H7 (cell line): Measurements from ENCODE around the gene ZNF24. TPM values are rescaled to one million over a fixed set of nuclear protein-coding genes. Genes with fewer than 3 reads are reported as not detected.
A peak's percentile ranks its signal among the peaks of the same experiment; 100 is the strongest.

ENCODE experiments used
- DNase-seq: peaks from one replicate; pipeline ENCODE4 v3.0.0; 2012
- H3K27me3 ChIP-seq: 2 replicates; pipeline ENCODE4 v1.6.0; 2011; ENCODE audit warnings: mild to moderate bottlenecking, low read length; ENCODE audit not compliant: control insufficient read depth, insufficient read depth
- H3K36me3 ChIP-seq: replicated peaks from 2 replicates; pipeline ENCODE4 v1.5.1; 2011; ENCODE audit warnings: low read length; ENCODE audit not compliant: control insufficient read depth, insufficient read depth
- H3K4me3 ChIP-seq: 2 replicates; pipeline ENCODE4 v1.5.1; 2011; ENCODE audit warnings: low read depth, mild to moderate bottlenecking, control low read depth, low read length, moderate library complexity; ENCODE audit not compliant: insufficient read depth
- total RNA-seq: library from RNA; depleted of rRNA; stranded (reverse); fragments of >200 nt; shearing (Covaris generic); gene quantifications from 2 replicates; pipeline ENCODE4 v1.2.3, GENCODE V29; 2014

ZNF24 gene
- total RNA-seq, 1 experiment from 2014 or later = 29.4 TPM

GRCh38 chr18:35374708-35375107 is 30.5 kb upstream of the ZNF24 start:
- Histone ChIP-seq H3K4me3 (no peak overlapping the region), H3K36me3 (no peaks in the 10 kb centered on the region), H3K27me3 (no peaks in the 10 kb centered on the region; the same call in 1 of the 2 replicates)
- DNase-seq = no peak

DNA sequence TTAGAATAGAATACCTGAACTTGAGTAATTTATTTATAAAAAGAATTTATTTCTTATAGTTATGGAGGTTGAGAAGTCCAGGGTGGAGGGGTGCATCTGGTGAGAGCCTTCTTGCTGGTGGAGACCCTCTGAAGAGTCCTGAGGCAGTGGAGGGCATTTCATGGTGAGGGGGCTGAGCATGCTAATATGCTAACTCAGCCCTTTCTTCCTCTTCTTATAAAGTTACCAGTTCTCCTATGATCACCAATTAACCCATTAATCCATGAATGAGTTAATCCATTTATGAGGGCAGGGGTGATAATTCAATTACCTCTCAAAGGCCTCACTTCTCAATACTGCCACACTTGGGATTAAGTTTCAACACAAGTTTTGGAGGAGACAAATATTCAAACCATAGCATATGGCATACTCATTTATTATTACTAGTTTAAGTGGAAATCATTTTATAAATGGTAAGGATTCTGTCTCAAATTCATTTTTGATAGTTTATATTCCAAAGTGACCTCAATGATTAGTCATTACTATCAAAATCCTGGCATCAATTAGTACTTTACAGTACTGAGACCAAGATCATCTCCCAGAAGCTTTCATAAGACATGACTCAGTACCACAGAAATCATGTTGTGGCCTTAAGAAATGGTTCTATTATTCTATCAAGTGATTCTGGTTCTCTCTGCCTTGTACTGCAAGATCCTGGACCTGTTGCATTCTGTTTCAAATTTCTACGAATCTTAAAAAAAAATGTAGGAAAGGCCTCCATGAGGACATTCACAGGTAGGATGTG is 27.4 kb upstream of the ZNF24 start:
- no peak for DNase-seq
- no peak overlapping the region for H3K4me3 ChIP-seq

DNA sequence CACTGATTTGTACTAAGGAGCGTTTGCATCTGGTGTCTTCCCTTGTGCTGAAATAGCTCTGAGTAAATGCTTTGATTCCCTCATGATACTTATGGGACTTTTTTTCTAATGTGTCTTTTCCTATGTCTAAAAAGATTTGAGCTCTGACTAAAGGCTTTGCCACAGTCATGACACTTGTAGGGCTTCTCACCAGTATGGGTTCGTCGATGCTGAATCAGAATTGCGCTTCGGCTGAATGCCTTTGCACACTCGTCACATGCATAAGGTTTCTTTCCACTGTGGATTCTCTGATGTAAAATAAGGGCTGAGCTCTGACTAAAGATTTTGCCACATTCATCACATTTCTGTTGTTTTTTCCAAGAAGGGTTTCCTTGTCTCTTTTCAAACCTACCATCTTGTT is 24.9 kb upstream of the ZNF24 start:
- no peak overlapping the region for H3K4me3 ChIP-seq
- no peaks in the 10 kb centered on the region for H3K36me3 ChIP-seq
- DNase-seq = no peak
- no peaks in the 10 kb centered on the region for H3K27me3 ChIP-seq

More for the DNA sequence above, 27.4 kb upstream of the ZNF24 start:
- Histone ChIP-seq H3K36me3 (no peaks in the 10 kb centered on the region), H3K27me3 (no peaks in the 10 kb centered on the region; the same call in 1 of the 2 replicates)

- Histone ChIP-seq H3K4me3 (no peak overlapping the region), H3K27me3 (no peaks in the 10 kb centered on the region), H3K36me3 (no peaks in the 10 kb centered on the region)
- DNase-seq = no peak
Measured at GRCh38 chr18:35368595-35368994, 24.4 kb upstream of the ZNF24 start.

- no peak overlapping the region for H3K4me3 ChIP-seq
Measured at GRCh38 chr18:35362531-35362930, 18.3 kb upstream of the ZNF24 start.

GRCh38 chr18:35361570-35362321 is 17.5 kb upstream of the ZNF24 start:
- Histone ChIP-seq H3K4me3 (no peak overlapping the region), H3K27me3 (no peaks in the 10 kb centered on the region), H3K36me3 (no peaks in the 10 kb centered on the region)
- no peak for DNase-seq

More at GRCh38 chr18:35362531-35362930, 18.3 kb upstream of the ZNF24 start:
- Histone ChIP-seq H3K36me3 (no peaks in the 10 kb centered on the region), H3K27me3 (no peaks in the 10 kb centered on the region)
- no peak for DNase-seq

GRCh38 chr18:35355140-35355618 is 11.0 kb upstream of the ZNF24 start:
- Histone ChIP-seq H3K36me3 (no peaks in the 10 kb centered on the region), H3K27me3 (no peaks in the 10 kb centered on the region), H3K4me3 (no peak overlapping the region)
- DNase-seq = peak; percentile 66

DNA sequence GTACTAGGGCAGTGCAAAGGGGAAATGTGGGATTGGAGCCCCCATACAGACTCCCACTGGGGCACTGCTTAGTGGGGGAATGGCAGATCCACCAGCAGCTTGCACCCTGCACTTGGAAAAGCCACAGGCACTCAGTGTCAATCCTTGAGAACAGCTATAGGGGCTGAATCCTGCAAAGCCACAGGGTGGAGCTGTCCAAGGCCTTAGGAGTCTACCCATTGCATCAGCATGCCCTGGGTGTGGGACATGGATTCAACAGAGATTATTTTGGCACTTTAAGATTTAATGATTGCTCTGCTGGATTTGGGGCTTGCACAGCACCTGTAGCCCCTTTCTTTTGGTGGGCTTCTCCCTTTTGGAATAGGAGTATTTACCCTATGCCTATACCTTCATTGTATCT is 8.6 kb upstream of the ZNF24 start:
- Histone ChIP-seq H3K36me3 (no peaks in the 10 kb centered on the region), H3K4me3 (no peak overlapping the region), H3K27me3 (no peaks in the 10 kb centered on the region)
- DNase-seq = no peak

DNA sequence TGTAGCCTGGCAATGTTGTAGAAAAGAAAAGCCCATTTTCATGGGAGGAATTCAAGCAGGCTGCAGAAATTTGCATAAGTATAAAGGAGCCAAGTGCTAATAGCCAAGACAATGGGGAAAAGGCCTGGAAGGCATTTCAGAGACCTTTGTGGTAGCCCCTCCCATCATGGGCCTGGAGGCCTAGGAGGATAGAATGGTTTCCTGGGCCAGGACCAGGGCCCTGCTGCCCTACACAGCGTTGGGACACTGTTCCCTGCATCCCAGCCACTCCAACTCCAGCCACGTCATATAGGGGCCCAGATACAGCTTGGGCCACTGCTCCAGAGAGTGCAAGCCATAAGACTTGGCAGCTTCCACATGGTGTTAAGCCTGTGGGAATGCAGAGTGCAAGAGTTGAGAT is 8.1 kb upstream of the ZNF24 start:
- Histone ChIP-seq H3K27me3 (no peaks in the 10 kb centered on the region), H3K4me3 (no peak overlapping the region), H3K36me3 (no peaks in the 10 kb centered on the region)
- no peak for DNase-seq

DNA sequence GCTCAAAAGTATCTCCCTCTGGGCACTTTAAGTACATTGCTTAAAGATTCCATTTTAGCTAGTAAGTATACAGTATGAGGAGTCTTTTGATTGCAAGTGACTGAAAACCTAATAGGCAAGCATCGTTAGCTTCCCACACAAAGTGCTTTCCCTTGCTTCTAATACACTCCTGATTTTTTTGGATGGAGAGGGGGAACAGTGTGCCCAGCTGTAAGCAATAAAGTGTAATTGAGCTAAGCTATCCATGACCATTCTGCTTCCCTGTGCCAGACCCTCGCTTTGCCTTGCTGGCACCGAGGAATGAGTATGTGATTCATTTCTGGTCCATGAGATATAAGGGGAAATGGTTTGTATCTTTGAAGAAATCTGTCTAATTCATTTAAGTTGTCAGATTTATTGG is 3.8 kb upstream of the ZNF24 start:
- H3K4me3 ChIP-seq = no peak overlapping the region
- no peak for DNase-seq

GRCh38 chr18:35345950-35346349 is 1.7 kb upstream of the ZNF24 start:
- Histone ChIP-seq H3K36me3 (no peaks in the 10 kb centered on the region), H3K27me3 (no peaks in the 10 kb centered on the region), H3K4me3 (no peak overlapping the region)
- DNase-seq = no peak

More for the DNA sequence above, 3.8 kb upstream of the ZNF24 start:
- Histone ChIP-seq H3K36me3 (no peaks in the 10 kb centered on the region), H3K27me3 (no peaks in the 10 kb centered on the region)

- peak; percentile 21 for DNase-seq
- H3K4me3 ChIP-seq = no peak overlapping the region
- H3K27me3 ChIP-seq = no peaks in the 10 kb centered on the region
- H3K36me3 ChIP-seq = no peaks in the 10 kb centered on the region
Measured at GRCh38 chr18:35345460-35345921, 1.3 kb upstream of the ZNF24 start.

DNA sequence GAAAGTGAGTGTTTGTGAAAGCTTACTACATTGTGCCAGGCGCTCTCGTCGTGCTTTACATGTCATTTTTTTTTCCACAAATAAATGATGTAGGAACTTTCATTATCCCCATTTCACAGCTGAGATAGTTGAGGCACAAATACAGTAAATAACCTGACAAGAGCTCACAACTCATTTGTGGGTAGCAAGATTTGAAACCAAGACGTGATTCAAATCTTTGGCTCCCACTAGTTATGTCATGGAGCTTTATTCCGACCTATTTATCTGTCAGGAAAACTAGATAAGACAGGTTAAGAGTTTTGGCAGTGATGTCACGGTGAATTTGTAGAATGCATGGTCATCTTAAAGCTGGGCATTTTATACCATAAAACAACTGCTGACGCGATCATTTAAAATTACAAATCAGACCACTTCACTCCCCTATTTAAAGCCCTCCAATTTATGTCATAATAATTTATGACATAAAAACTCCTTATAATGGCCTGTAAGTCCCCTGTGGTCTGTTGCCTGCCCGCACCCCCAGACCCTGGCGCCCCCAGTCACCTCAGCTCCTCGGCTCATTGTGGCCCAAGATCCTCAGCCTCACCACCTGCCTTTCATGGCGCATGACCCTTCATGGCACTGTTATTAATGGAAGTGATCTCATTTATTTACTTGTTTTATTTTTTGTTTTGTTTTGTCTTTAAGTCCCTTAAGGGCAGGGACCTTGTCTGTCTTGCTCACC is 678 bp upstream of the ZNF24 start:
- Histone ChIP-seq H3K36me3 (peaks cover 3% of the 10 kb centered on the region), H3K4me3 (peak overlapping the region; percentile 98), H3K27me3 (no peaks in the 10 kb centered on the region)
- peak; percentile 8 for DNase-seq

DNA sequence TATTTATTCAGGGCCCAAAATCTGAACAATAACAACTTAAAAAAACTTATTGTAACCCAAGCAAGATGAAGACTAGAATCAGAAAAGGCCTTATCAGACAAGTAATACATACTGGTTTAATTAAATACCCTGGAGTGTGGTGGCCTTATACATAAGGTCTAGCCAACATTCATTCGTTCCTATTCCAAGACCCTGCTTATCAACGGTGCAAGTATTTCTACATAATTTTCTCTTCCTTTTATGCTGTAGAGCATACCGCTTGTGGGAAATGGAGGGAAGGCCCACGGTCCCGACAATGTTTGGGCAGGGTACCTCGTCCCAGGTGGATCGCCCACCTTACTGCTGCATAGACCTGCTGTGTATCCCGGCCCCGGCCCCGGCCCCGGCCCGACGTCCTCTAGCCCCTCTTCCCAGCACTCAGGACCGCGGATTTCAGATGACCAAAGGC is 708 bp downstream of the ZNF24 start:
- Histone ChIP-seq H3K4me3 (peak overlapping the region; percentile 98), H3K36me3 (peaks cover 15% of the 10 kb centered on the region), H3K27me3 (no peaks in the 10 kb centered on the region)
- DNase-seq = no peak
